Measurements from ENCODE around the gene CHERP. TPM values are rescaled to one million over a fixed set of nuclear protein-coding genes. Genes with fewer than 3 reads are reported as not detected.

The CHERP gene
- total RNA-seq, 1 experiment from 2014 or later = 101 TPM

- no peak overlapping the region for H3K18ac ChIP-seq (ENCODE audit: insufficient read length, low read depth, low read length)
- peaks cover 7% of the 10 kb centered on the region for H3K4me1 ChIP-seq (ENCODE audit: insufficient read depth, low read length)
- peaks cover 4 to 8% (median 7%) of the 10 kb centered on the region in 3 experiments; a peak in 5 of 7 replicates for H3K36me3 Mint-ChIP-seq (ENCODE audit: insufficient read depth in 1 of 3, low read depth in 3 of 3)
- no peak overlapping the region for H3K4ac ChIP-seq (ENCODE audit: low read depth, low read length)
- H2BK12ac ChIP-seq (ENCODE audit: insufficient read length, low read depth, low read length) = no peak overlapping the region
- H3K27me3 ChIP-seq (ENCODE audit: insufficient read depth, low read length) = no peaks in the 10 kb centered on the region
- H3T11ph ChIP-seq (ENCODE audit: low read length) = no peak overlapping the region
- H2BK20ac ChIP-seq (ENCODE audit: low read depth, low read length, poor library complexity, severe bottlenecking) = no peak overlapping the region
- H3K23me2 ChIP-seq (ENCODE audit: insufficient read length, low read depth, low read length, poor library complexity, severe bottlenecking) = no peaks in the 10 kb centered on the region
- H4K20me1 ChIP-seq (ENCODE audit: control insufficient read depth, insufficient read depth, insufficient read length) = no peaks in the 10 kb centered on the region
- H3K27ac Mint-ChIP-seq = peak overlapping the region; percentile 81 to 92 (median 81); a peak in 6 of 7 replicates
- H3K4me3 Mint-ChIP-seq = no peak overlapping the region
- TF ChIP-seq, protein P1, sequence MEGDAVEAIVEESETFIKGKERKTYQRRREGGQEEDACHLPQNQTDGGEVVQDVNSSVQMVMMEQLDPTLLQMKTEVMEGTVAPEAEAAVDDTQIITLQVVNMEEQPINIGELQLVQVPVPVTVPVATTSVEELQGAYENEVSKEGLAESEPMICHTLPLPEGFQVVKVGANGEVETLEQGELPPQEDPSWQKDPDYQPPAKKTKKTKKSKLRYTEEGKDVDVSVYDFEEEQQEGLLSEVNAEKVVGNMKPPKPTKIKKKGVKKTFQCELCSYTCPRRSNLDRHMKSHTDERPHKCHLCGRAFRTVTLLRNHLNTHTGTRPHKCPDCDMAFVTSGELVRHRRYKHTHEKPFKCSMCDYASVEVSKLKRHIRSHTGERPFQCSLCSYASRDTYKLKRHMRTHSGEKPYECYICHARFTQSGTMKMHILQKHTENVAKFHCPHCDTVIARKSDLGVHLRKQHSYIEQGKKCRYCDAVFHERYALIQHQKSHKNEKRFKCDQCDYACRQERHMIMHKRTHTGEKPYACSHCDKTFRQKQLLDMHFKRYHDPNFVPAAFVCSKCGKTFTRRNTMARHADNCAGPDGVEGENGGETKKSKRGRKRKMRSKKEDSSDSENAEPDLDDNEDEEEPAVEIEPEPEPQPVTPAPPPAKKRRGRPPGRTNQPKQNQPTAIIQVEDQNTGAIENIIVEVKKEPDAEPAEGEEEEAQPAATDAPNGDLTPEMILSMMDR (conservative IDR thresholded peaks at IDR 0.05) = no peak
- H3K9me3 Mint-ChIP-seq = no peaks in the 10 kb centered on the region
- DNase-seq = no peak
- no peaks in the 10 kb centered on the region for H3K27me3 Mint-ChIP-seq (ENCODE audit: low read depth)
- H3K4me2 ChIP-seq (ENCODE audit: insufficient read depth, insufficient read length, low read length) = no peak overlapping the region
- H4K8ac ChIP-seq (replicated peaks; ENCODE audit: insufficient read length, low read depth, low read length) = no peak overlapping the region
- H3K14ac ChIP-seq (ENCODE audit: insufficient read depth, low read length) = no peak overlapping the region; the same call in 1 of the 2 replicates
- no peak overlapping the region for H2BK120ac ChIP-seq (ENCODE audit: low read depth, low read length, poor library complexity, severe bottlenecking)
- no peak overlapping the region for H2BK5ac ChIP-seq (ENCODE audit: insufficient read length, low read length)
- no peak overlapping the region for H3K27ac ChIP-seq (ENCODE audit: insufficient read length, low read depth, low read length)
- peaks cover 25 to 32% of the 10 kb centered on the region in 2 experiments for H3K4me1 Mint-ChIP-seq
- H3K9me3 ChIP-seq (ENCODE audit: control insufficient read depth, low read depth, low read length) = no peaks in the 10 kb centered on the region
- WGBS (ENCODE audit: extremely low coverage, insufficient read length, low lambda C conversion rate) = no CpG with 5 or more reads among the region's 12 CpGs
- H3K79me2 ChIP-seq (ENCODE audit: insufficient read depth, low read length) = peaks cover 8% of the 10 kb centered on the region; the same call in 1 of the 2 replicates
- no peak overlapping the region for H4K91ac ChIP-seq (ENCODE audit: insufficient read length, low read depth, low read length)
- peaks cover 12% of the 10 kb centered on the region for H3K79me1 ChIP-seq (ENCODE audit: insufficient read depth, low read depth, low read length, poor library complexity, severe bottlenecking)
- no peak overlapping the region for H2BK15ac ChIP-seq (ENCODE audit: low read depth, low read length)
- H2AK5ac ChIP-seq (ENCODE audit: insufficient read length, low read length) = no peak overlapping the region
- no peak overlapping the region for H4K5ac ChIP-seq (ENCODE audit: insufficient read length, low read depth, low read length)
- no peak overlapping the region for H2AFZ ChIP-seq (ENCODE audit: low read length)
- H3K56ac ChIP-seq (ENCODE audit: insufficient read length, low read depth, low read length) = no peak overlapping the region
- H3K23ac ChIP-seq (ENCODE audit: insufficient read length, low read depth, low read length) = no peak overlapping the region
- H3K9ac ChIP-seq (ENCODE audit: extremely low read depth, insufficient read length, low read length) = no peak overlapping the region
Measured at GRCh38 chr19:16581145-16581970, 39.1 kb upstream of the CHERP start.

Measured in H9 (cell line).